Measurements from ENCODE around the gene MTA2.

MTA2 gene

GRCh38 chr11:62604460-62605120 lies 2.9 kb upstream of the MTA2 start:
- TF ChIP-seq CTCF (IDR thresholded peaks at IDR 0.05; ENCODE audit: borderline replicate concordance, insufficient read depth, low read depth, low read length) = no peak
- no peak overlapping the region for H3K4me3 ChIP-seq (ENCODE audit: low read depth, low read length)

GRCh38 chr11:62603776-62604299 lies 2.2 kb upstream of the MTA2 start:
- no peak overlapping the region for H3K4me3 ChIP-seq (ENCODE audit: low read depth, low read length)
- TF ChIP-seq CTCF (IDR thresholded peaks at IDR 0.05; ENCODE audit: borderline replicate concordance, insufficient read depth, low read depth, low read length) = no peak

GRCh38 chr11:62603072-62603408 lies 1.4 kb upstream of the MTA2 start:
- no peak overlapping the region for H3K4me3 ChIP-seq (ENCODE audit: low read depth, low read length)

GRCh38 chr11:62602141-62603071 lies 741 bp upstream of the MTA2 start:
- H3K4me3 ChIP-seq (ENCODE audit: low read depth, low read length) = peak overlapping the region; percentile 22
- TF ChIP-seq CTCF (IDR thresholded peaks at IDR 0.05; ENCODE audit: borderline replicate concordance, insufficient read depth, low read depth, low read length) = no peak

More at GRCh38 chr11:62603072-62603408, 1.4 kb upstream of the MTA2 start:
- no peak for TF ChIP-seq CTCF (IDR thresholded peaks at IDR 0.05; ENCODE audit: borderline replicate concordance, insufficient read depth, low read depth, low read length)

GRCh38 chr11:62601122-62601371 lies 618 bp downstream of the MTA2 start:
- H3K4me3 ChIP-seq (ENCODE audit: low read depth, low read length) = peak overlapping the region; percentile 99
- no peak for TF ChIP-seq CTCF (IDR thresholded peaks at IDR 0.05; ENCODE audit: borderline replicate concordance, insufficient read depth, low read depth, low read length)

- TF ChIP-seq CTCF (IDR thresholded peaks at IDR 0.05; ENCODE audit: borderline replicate concordance, insufficient read depth, low read depth, low read length) = no peak
- peak overlapping the region; percentile 99 for H3K4me3 ChIP-seq (ENCODE audit: low read depth, low read length)
Observed at GRCh38 chr11:62600367-62601121, 1.1 kb downstream of the MTA2 start.

All from GM12875 (cell line).